ENCODE measurements around the gene CHST11. TPM values are rescaled to one million over a fixed set of nuclear protein-coding genes. Genes with fewer than 3 reads are reported as not detected.

CHST11 gene
- total and polyA plus RNA-seq, 9 of the 15 experiments (the other 6 are each of a cell fraction or from before 2014, with no cell fraction given): 2.3 to 38.7 (median 15.0) TPM

GRCh38 chr12:104467346-104467837, 10.6 kb downstream of the CHST11 start (continued):
- TF ChIP-seq ZNF740 (CRISPR knock-in tag; IDR thresholded peaks at IDR 0.05) (no peak), ZNF740 (tag; IDR thresholded peaks at IDR 0.05) (no peak), SPI1 (IDR thresholded peaks at IDR 0.05; ENCODE audit: borderline replicate concordance, low read depth, low read length) (peak; percentile 38; the same call in 1 of the 2 replicates), NELFE (IDR thresholded peaks at IDR 0.05; ENCODE audit: insufficient read depth, insufficient read length) (no peak), POLR3G (IDR thresholded peaks at IDR 0.05; ENCODE audit: extremely low read depth, insufficient read length, insufficient replicate concordance) (no peak), NR4A1 (CRISPR knock-in tag; IDR thresholded peaks at IDR 0.05) (no peak), NR4A1 (tag; IDR thresholded peaks at IDR 0.05) (peak; percentile 90), MAFG (tag; conservative IDR thresholded peaks at IDR 0.05) (no peak), KLF1 (tag; IDR thresholded peaks at IDR 0.05) (no peak), SMARCE1 (IDR thresholded peaks at IDR 0.05) (peak; percentile 98), STAG1 (CRISPR knock-in tag; IDR thresholded peaks at IDR 0.05; ENCODE audit: borderline replicate concordance) (no peak), NFYB (IDR thresholded peaks at IDR 0.05; ENCODE audit: extremely low read depth, insufficient read length) (no peak), FOXP4 (CRISPR knock-in tag; IDR thresholded peaks at IDR 0.05; ENCODE audit: borderline replicate concordance) (no peak), ZNF589 (CRISPR knock-in tag; IDR thresholded peaks at IDR 0.05; ENCODE audit: low read depth) (peak; percentile 48; the same call in 1 of the 2 replicates), TFAP4 (CRISPR knock-in tag; IDR thresholded peaks at IDR 0.05; ENCODE audit: borderline replicate concordance) (no peak), ZNF232 (CRISPR knock-in tag; IDR thresholded peaks at IDR 0.05) (no peak), KLF16 (IDR thresholded peaks at IDR 0.05) (peak; percentile 98), CBFB (CRISPR knock-in tag; IDR thresholded peaks at IDR 0.05) (no peak), LCOR (CRISPR knock-in tag; IDR thresholded peaks at IDR 0.05) (peak; percentile 61; the same call in 1 of the 2 replicates), DLX4 (CRISPR knock-in tag; IDR thresholded peaks at IDR 0.05) (no peak), ZFPM2 (CRISPR knock-in tag; IDR thresholded peaks at IDR 0.05) (no peak), ZNF217 (CRISPR knock-in tag; IDR thresholded peaks at IDR 0.05) (no peak), ZNF12 (CRISPR knock-in tag; IDR thresholded peaks at IDR 0.05) (no peak), BHLHE40 (IDR thresholded peaks at IDR 0.05; ENCODE audit: low read length) (no peak), LARP7 (IDR thresholded peaks at IDR 0.05) (no peak), ZNF41 (CRISPR knock-in tag; conservative IDR thresholded peaks at IDR 0.05) (peak; percentile 12; the same call in 1 of the 2 replicates), SNIP1 (IDR thresholded peaks at IDR 0.05; ENCODE audit: low read depth) (no peak)
